ENCODE measurements around the gene HLA-DOA. TPM values are rescaled to one million over a fixed set of nuclear protein-coding genes. Genes with fewer than 3 reads are reported as not detected.

The HLA-DOA gene
- total and polyA plus RNA-seq, 3 experiments from 2014 or later = 6.7 to 12.0 (median 6.9) TPM

GRCh38 chr6:32964776-32965175 is 44.6 kb downstream of the HLA-DOA start:
- Mint-ChIP-seq H3K36me3 (peaks cover 0 to 16% (median 1%) of the 10 kb centered on the region in 3 donors), H3K4me1 (peaks cover 62 to 73% (median 66%) of the 10 kb centered on the region in 3 donors), H3K27me3 (peaks cover 0 to 6% of the 10 kb centered on the region in 2 donors), H3K4me3 (peak overlapping the region in 2 of 7 donors; percentile 10 to 22), H3K9me3 (no peaks in the 10 kb centered on the region), H3K27ac (peak overlapping the region; percentile 57 to 100 (median 71))
- Histone ChIP-seq H3K9me3 (ENCODE audit: low read length) (no peaks in the 10 kb centered on the region), H3K4me3 (ENCODE audit: low read length) (no peak overlapping the region), H3K4me1 (ENCODE audit: insufficient read depth, low read length) (peaks cover 35% of the 10 kb centered on the region), H3K36me3 (ENCODE audit: insufficient read depth, low read length) (no peaks in the 10 kb centered on the region), H3K27me3 (ENCODE audit: insufficient read depth, low read length, poor library complexity, severe bottlenecking) (no peaks in the 10 kb centered on the region), H3K27ac (ENCODE audit: low read depth, low read length) (no peak overlapping the region)
- ChIA-PET POLR2A (no interaction called here), CTCF (interaction anchor here (4.2 to 16.7 kb wide), 3 partner anchors 10 to 22 kb away, joined by 36 to 270 read pairs (median 248); partner anchors contain the start of genes HLA-DMA and HLA-DMB)
- DNase-seq = no peak

- H3K27me3 ChIP-seq (ENCODE audit: insufficient read depth, low read length, poor library complexity, severe bottlenecking) = no peaks in the 10 kb centered on the region
- H3K4me3 ChIP-seq (ENCODE audit: low read length) = no peak overlapping the region
- peak overlapping the region in 2 of 7 donors; percentile 9 to 27 for H3K4me3 Mint-ChIP-seq
- no peak for DNase-seq
- ChIA-PET CTCF (interaction anchor here (1.2 to 16.7 kb wide), 6 partner anchors 10 to 30 kb away, joined by 3 to 270 read pairs (median 12); partner anchors contain the start of gene HLA-DMA), POLR2A (interaction anchor here (1.8 to 2.6 kb wide), 2 partner anchors 9 to 10 kb away, joined by 6 to 21 read pairs; partner anchors contain the start of gene HLA-DMA)
- no peak overlapping the region for H3K27ac ChIP-seq (ENCODE audit: low read depth, low read length)
- H3K4me1 ChIP-seq (ENCODE audit: insufficient read depth, low read length) = peaks cover 35% of the 10 kb centered on the region
- H3K27me3 Mint-ChIP-seq = peaks cover 0 to 3% of the 10 kb centered on the region in 2 donors
- H3K36me3 Mint-ChIP-seq = peaks cover 0 to 12% (median 1%) of the 10 kb centered on the region in 3 donors
- H3K36me3 ChIP-seq (ENCODE audit: insufficient read depth, low read length) = no peaks in the 10 kb centered on the region
- no peaks in the 10 kb centered on the region for H3K9me3 ChIP-seq (ENCODE audit: low read length)
- peak overlapping the region in 6 of 8 donors; percentile 8 to 94 (median 50) for H3K27ac Mint-ChIP-seq
- no peaks in the 10 kb centered on the region for H3K9me3 Mint-ChIP-seq
- H3K4me1 Mint-ChIP-seq = peaks cover 65 to 80% (median 66%) of the 10 kb centered on the region in 3 donors
Observed at GRCh38 chr6:32963866-32964265, 45.5 kb downstream of the HLA-DOA start.

GRCh38 chr6:32962213-32962826 is 47.1 kb downstream of the HLA-DOA start:
- Histone ChIP-seq H3K4me1 (ENCODE audit: insufficient read depth, low read length) (peaks cover 34% of the 10 kb centered on the region), H3K9me3 (ENCODE audit: low read length) (no peaks in the 10 kb centered on the region), H3K36me3 (ENCODE audit: insufficient read depth, low read length) (no peaks in the 10 kb centered on the region), H3K27ac (ENCODE audit: low read depth, low read length) (no peak overlapping the region), H3K4me3 (ENCODE audit: low read length) (no peak overlapping the region), H3K27me3 (ENCODE audit: insufficient read depth, low read length, poor library complexity, severe bottlenecking) (no peaks in the 10 kb centered on the region)
- Mint-ChIP-seq H3K27ac (peak overlapping the region in 7 of 8 donors; percentile 5 to 64 (median 44)), H3K9me3 (no peaks in the 10 kb centered on the region), H3K4me1 (peaks cover 61 to 82% (median 61%) of the 10 kb centered on the region in 3 donors), H3K4me3 (peak overlapping the region in 2 of 7 donors; percentile 16 to 34), H3K36me3 (peaks cover 0 to 10% (median 5%) of the 10 kb centered on the region in 3 donors), H3K27me3 (peaks cover 0 to 3% of the 10 kb centered on the region in 2 donors)
- POLR2A ChIA-PET = interaction anchor here (1.0 to 2.6 kb wide), 3 partner anchors 9 to 29 kb away, joined by 3 to 21 read pairs (median 6); partner anchors contain the start of gene HLA-DMA
- CTCF ChIA-PET = interaction anchor here (0.8 to 16.7 kb wide), 7 partner anchors 8 to 124 kb away, joined by 3 to 270 read pairs (median 8); partner anchors contain the start of genes HLA-DMA and TAP2
- DNase-seq = no peak

- ChIA-PET CTCF (interaction anchor here (1.5 to 16.7 kb wide), 3 partner anchors 8 to 25 kb away, joined by 7 to 248 read pairs (median 8); partner anchors contain the start of gene HLA-DMA), POLR2A (interaction anchor here (1.2 kb wide), 1 partner anchor 11 kb away, joined by 3 read pairs; no protein-coding TSS in a partner anchor)
- no peak overlapping the region for H3K27ac ChIP-seq (ENCODE audit: low read depth, low read length)
- DNase-seq = no peak
- H3K36me3 ChIP-seq (ENCODE audit: insufficient read depth, low read length) = no peaks in the 10 kb centered on the region
- peaks cover 16% of the 10 kb centered on the region for H3K4me1 ChIP-seq (ENCODE audit: insufficient read depth, low read length)
- Mint-ChIP-seq H3K27me3 (peaks cover 0 to 3% of the 10 kb centered on the region in 2 donors), H3K36me3 (peaks cover 0 to 12% (median 5%) of the 10 kb centered on the region in 3 donors), H3K27ac (peak overlapping the region in 4 of 8 donors; percentile 4 to 91 (median 46)), H3K4me1 (peaks cover 43 to 76% (median 49%) of the 10 kb centered on the region in 3 donors), H3K4me3 (no peak overlapping the region), H3K9me3 (no peaks in the 10 kb centered on the region)
- no peaks in the 10 kb centered on the region for H3K9me3 ChIP-seq (ENCODE audit: low read length)
- no peaks in the 10 kb centered on the region for H3K27me3 ChIP-seq (ENCODE audit: insufficient read depth, low read length, poor library complexity, severe bottlenecking)
- no peak overlapping the region for H3K4me3 ChIP-seq (ENCODE audit: low read length)
Observed at GRCh38 chr6:32960563-32960962, 48.8 kb downstream of the HLA-DOA start.

DNA sequence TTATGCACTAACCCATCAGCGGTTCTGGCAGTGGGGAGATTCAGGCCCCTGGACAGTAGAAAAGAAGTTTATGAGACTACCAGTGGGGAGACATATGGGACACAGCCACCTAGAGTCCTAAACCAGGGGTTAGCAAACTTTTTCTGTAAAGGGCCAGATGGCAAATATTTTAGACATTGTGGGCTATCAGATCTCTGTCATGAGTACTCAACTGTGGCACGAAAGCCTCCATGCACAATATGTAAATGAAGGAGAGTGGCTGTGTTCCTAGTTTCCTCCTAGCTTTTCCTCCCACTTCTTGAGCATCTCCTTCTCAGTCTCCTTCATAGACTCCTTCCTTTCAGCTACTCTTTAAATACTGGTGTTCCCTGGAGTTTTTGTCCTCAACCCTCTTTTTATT is 53.2 kb downstream of the HLA-DOA start:
- Histone ChIP-seq H3K4me1 (ENCODE audit: insufficient read depth, low read length) (peaks cover 17% of the 10 kb centered on the region), H3K27ac (ENCODE audit: low read depth, low read length) (no peak overlapping the region), H3K4me3 (ENCODE audit: low read length) (no peak overlapping the region), H3K9me3 (ENCODE audit: low read length) (no peaks in the 10 kb centered on the region), H3K36me3 (ENCODE audit: insufficient read depth, low read length) (no peaks in the 10 kb centered on the region), H3K27me3 (ENCODE audit: insufficient read depth, low read length, poor library complexity, severe bottlenecking) (no peaks in the 10 kb centered on the region)
- POLR2A ChIA-PET = interaction anchor here (7.8 kb wide), 1 partner anchor 15 kb away, joined by 164 read pairs; the partner anchor contains the start of gene BRD2
- Mint-ChIP-seq H3K9me3 (no peaks in the 10 kb centered on the region), H3K4me1 (peaks cover 43 to 72% (median 44%) of the 10 kb centered on the region in 3 donors), H3K27me3 (peaks cover 0 to 3% of the 10 kb centered on the region in 2 donors), H3K4me3 (no peak overlapping the region), H3K36me3 (peaks cover 0 to 8% (median 5%) of the 10 kb centered on the region in 3 donors), H3K27ac (peak overlapping the region in 2 of 8 donors; percentile 19 to 52)
- CTCF ChIA-PET = interaction anchor here (1.4 to 11.0 kb wide), 5 partner anchors 13 to 76 kb away, joined by 4 to 270 read pairs (median 97); partner anchors contain the start of genes BRD2 and HLA-DMB
- no peak for DNase-seq

- CTCF ChIA-PET = interaction anchor here (0.7 to 11.0 kb wide), 12 partner anchors 13 to 117 kb away, joined by 3 to 270 read pairs (median 7); partner anchors contain the start of genes BRD2, HLA-DMB and TAP2
- Histone ChIP-seq H3K27me3 (ENCODE audit: insufficient read depth, low read length, poor library complexity, severe bottlenecking) (no peaks in the 10 kb centered on the region), H3K4me3 (ENCODE audit: low read length) (no peak overlapping the region), H3K36me3 (ENCODE audit: insufficient read depth, low read length) (no peaks in the 10 kb centered on the region), H3K4me1 (ENCODE audit: insufficient read depth, low read length) (peaks cover 17% of the 10 kb centered on the region), H3K27ac (ENCODE audit: low read depth, low read length) (no peak overlapping the region), H3K9me3 (ENCODE audit: low read length) (no peaks in the 10 kb centered on the region)
- peaks cover 39 to 75% (median 40%) of the 10 kb centered on the region in 3 donors for H3K4me1 Mint-ChIP-seq
- no peak overlapping the region for H3K4me3 Mint-ChIP-seq
- peaks cover 0 to 9% (median 5%) of the 10 kb centered on the region in 3 donors for H3K36me3 Mint-ChIP-seq
- POLR2A ChIA-PET = interaction anchor here (0.6 to 7.8 kb wide), 5 partner anchors 11 to 1251 kb away, joined by 3 to 164 read pairs (median 4); partner anchors contain the start of gene BRD2
- no peaks in the 10 kb centered on the region for H3K9me3 Mint-ChIP-seq
- peak overlapping the region in 3 of 8 donors; percentile 13 to 61 (median 19) for H3K27ac Mint-ChIP-seq
- H3K27me3 Mint-ChIP-seq = no peaks in the 10 kb centered on the region
- DNase-seq = peak in 2 of 5 donors; percentile 21 to 54
Observed at GRCh38 chr6:32954986-32955802, 54.2 kb downstream of the HLA-DOA start.

GRCh38 chr6:32954267-32954666 is 55.1 kb downstream of the HLA-DOA start:
- Histone ChIP-seq H3K4me3 (ENCODE audit: low read length) (no peak overlapping the region), H3K4me1 (ENCODE audit: insufficient read depth, low read length) (peaks cover 23% of the 10 kb centered on the region), H3K36me3 (ENCODE audit: insufficient read depth, low read length) (no peaks in the 10 kb centered on the region), H3K9me3 (ENCODE audit: low read length) (no peaks in the 10 kb centered on the region), H3K27me3 (ENCODE audit: insufficient read depth, low read length, poor library complexity, severe bottlenecking) (no peaks in the 10 kb centered on the region), H3K27ac (ENCODE audit: low read depth, low read length) (no peak overlapping the region)
- H3K9me3 Mint-ChIP-seq = no peaks in the 10 kb centered on the region
- H3K27ac Mint-ChIP-seq = peak overlapping the region in 1 of 8 donors; percentile 53
- CTCF ChIA-PET = interaction anchor here (1.0 to 11.0 kb wide), 15 partner anchors 12 to 109 kb away, joined by 3 to 270 read pairs (median 8); partner anchors contain the start of genes BRD2, HLA-DMB, PSMB9 and TAP1
- H3K27me3 Mint-ChIP-seq = no peaks in the 10 kb centered on the region
- H3K36me3 Mint-ChIP-seq = peaks cover 0 to 17% (median 8%) of the 10 kb centered on the region in 3 donors
- no peak overlapping the region for H3K4me3 Mint-ChIP-seq
- DNase-seq = no peak
- peaks cover 42 to 76% (median 49%) of the 10 kb centered on the region in 3 donors for H3K4me1 Mint-ChIP-seq
- POLR2A ChIA-PET = interaction anchor here (0.9 to 7.8 kb wide), 6 partner anchors 9 to 60 kb away, joined by 3 to 164 read pairs (median 6); partner anchors contain the start of genes BRD2 and HLA-DMB
